H1 (cell line): ENCODE results near the gene RRP1B. TPM values are rescaled to one million over a fixed set of nuclear protein-coding genes. Genes with fewer than 3 reads are reported as not detected.

Experiments
- CTCF ChIA-PET: fragments of 300-600 bp; sonication (Branson Sonifier 250); formaldehyde crosslinking; loops from one replicate; lab custom pipeline; 2021; ENCODE audit not compliant: partially characterized antibody; lab: Charles Lee
- POLR2A ChIA-PET: fragments of 300-600 bp; sonication (Branson Sonifier 250); formaldehyde crosslinking; loops from one replicate; lab custom pipeline; 2021; ENCODE audit warnings: inconsistent platforms; ENCODE audit not compliant: partially characterized antibody; lab: Charles Lee
- DNase-seq, 2 experiments: peaks; one replicate each; pipeline versions ENCODE4 v3.0.0 to v3.0.0-alpha.2; 2010 to 2022; ENCODE audit warnings: low spot score in 2 of 2, low read depth in 1 of 2, mixed read lengths in 1 of 2
- FAIRE-seq: peaks from 2 replicates; lab custom pipeline; 2011; peaks lifted over from hg19 to GRCh38; lab: Jason Lieb, UNC
- H2AFZ ChIP-seq: 2 replicates; pipeline ENCODE4 v1.8.1; 2012; ENCODE audit warnings: low read length, inconsistent platforms
- H2AK5ac ChIP-seq: 2 replicates; pipeline ENCODE4 v1.6.1; 2013; ENCODE audit warnings: low read depth, low read length
- H2BK120ac ChIP-seq: replicated peaks from 2 replicates; pipeline ENCODE3; 2013; ENCODE audit warnings: low read depth, low read length, inconsistent platforms
- H2BK12ac ChIP-seq: 2 replicates; pipeline ENCODE4 v1.6.1; 2013; ENCODE audit warnings: low read depth, low read length
- H2BK15ac ChIP-seq: 2 replicates; pipeline ENCODE4 v1.6.1; 2013; ENCODE audit warnings: low read length
- H2BK20ac ChIP-seq: 2 replicates; pipeline ENCODE4 v1.6.1; 2013; ENCODE audit warnings: low read length
- H2BK5ac ChIP-seq: 2 replicates; pipeline ENCODE4 v1.6.1; 2013; ENCODE audit warnings: low read depth, low read length
- H3K14ac ChIP-seq: 2 replicates; pipeline ENCODE4 v1.6.1; 2013; ENCODE audit warnings: inconsistent platforms; ENCODE audit not compliant: insufficient read length
- H3K18ac ChIP-seq: 2 replicates; pipeline ENCODE4 v1.6.1; 2013; ENCODE audit warnings: low read length; ENCODE audit errors: extremely low read depth
- H3K23ac ChIP-seq: 2 replicates; pipeline ENCODE4 v1.6.1; 2013; ENCODE audit warnings: inconsistent platforms; ENCODE audit not compliant: insufficient read length
- H3K23me2 ChIP-seq: 2 replicates; pipeline ENCODE4 v1.6.1; 2013; ENCODE audit warnings: low read depth, low read length
- H3K27ac ChIP-seq: 2 replicates; pipeline ENCODE4 v1.6.1; 2011; ENCODE audit warnings: low read depth, low read length, inconsistent platforms
- H3K27me3 ChIP-seq, 4 experiments: replicated peaks in 1 of 4; 1 replicate in 1 of 4; 2 replicates in 3 of 4; pipeline versions ENCODE4 v1.6.1 to v1.8.1; 2011 to 2013; ENCODE audit warnings: low read length in 3 of 4, mild to moderate bottlenecking in 3 of 4, inconsistent platforms in 2 of 4, mixed read lengths in 2 of 4, moderate library complexity in 1 of 4; ENCODE audit not compliant: control insufficient read depth in 3 of 4, insufficient read depth in 3 of 4; ENCODE audit errors: extremely low read depth in 1 of 4
- H3K36me3 ChIP-seq, 4 experiments: 2 replicates each; pipeline versions ENCODE4 v1.6.1 to v1.8.1; 2011 to 2013; ENCODE audit warnings: mild to moderate bottlenecking in 4 of 4, low read length in 3 of 4, moderate library complexity in 2 of 4, control low read depth in 1 of 4, inconsistent platforms in 1 of 4; ENCODE audit not compliant: insufficient read depth in 4 of 4, control insufficient read depth in 2 of 4
- H3K4ac ChIP-seq: replicated peaks from 2 replicates; pipeline ENCODE3; 2013; ENCODE audit warnings: low read length, low read depth, mixed read lengths, inconsistent platforms; ENCODE audit not compliant: insufficient read length
- H3K4me1 ChIP-seq, 4 experiments: replicated peaks in 1 of 4; 1 replicate in 1 of 4; 2 replicates in 3 of 4; pipeline versions ENCODE4 v1.6.1 to v1.8.1; 2011 to 2013; ENCODE audit warnings: low read length in 3 of 4, inconsistent platforms in 2 of 4, mixed read lengths in 1 of 4; ENCODE audit not compliant: insufficient read depth in 4 of 4, control insufficient read depth in 3 of 4
- H3K4me2 ChIP-seq, 2 experiments: 2 replicates each; pipeline versions ENCODE4 v1.6.1 to v1.8.1; 2011 to 2013; ENCODE audit warnings: low read depth in 2 of 2, low read length in 2 of 2, control low read depth in 1 of 2, inconsistent platforms in 1 of 2, mild to moderate bottlenecking in 1 of 2; ENCODE audit not compliant: insufficient read depth in 1 of 2
- H3K4me3 ChIP-seq, 4 experiments: fragments of 200-600, 300-600 bp in 1 of 4; sonication (generic), shearing (Covaris generic), sonication (Bioruptor Twin) in 1 of 4; 2 replicates each; pipeline versions ENCODE4 v1.5.1 to v1.8.1; 2011 to 2016; ENCODE audit warnings: low read length in 4 of 4, low read depth in 3 of 4, control low read depth in 2 of 4, inconsistent platforms in 2 of 4, mild to moderate bottlenecking in 2 of 4, mixed read lengths in 1 of 4, moderate library complexity in 1 of 4; ENCODE audit not compliant: insufficient read depth in 2 of 4; ENCODE audit errors: extremely low read depth in 1 of 4
- H3K56ac ChIP-seq: replicated peaks from 2 replicates; pipeline ENCODE3; 2013; ENCODE audit warnings: low read depth, mild to moderate bottlenecking, mixed read lengths, low read length, inconsistent platforms; ENCODE audit not compliant: insufficient read length
- H3K79me1 ChIP-seq: 2 replicates; pipeline ENCODE4 v1.6.1; 2013; ENCODE audit warnings: low read depth, low read length, control low read depth
- H3K79me2 ChIP-seq, 2 experiments: 2 replicates each; pipeline versions ENCODE4 v1.6.1 to v1.8.1; 2012 to 2013; ENCODE audit warnings: low read length in 2 of 2, mild to moderate bottlenecking in 2 of 2, inconsistent platforms in 1 of 2; ENCODE audit not compliant: insufficient read depth in 2 of 2, control insufficient read depth in 1 of 2
- H3K9ac ChIP-seq, 4 experiments: replicated peaks in 1 of 4; 1 replicate in 1 of 4; 2 replicates in 3 of 4; pipeline versions ENCODE4 v1.6.1 to v1.8.1; 2011 to 2013; ENCODE audit warnings: low read depth in 3 of 4, low read length in 3 of 4, control low read depth in 2 of 4, mild to moderate bottlenecking in 2 of 4, moderate library complexity in 2 of 4, inconsistent platforms in 1 of 4; ENCODE audit errors: extremely low read depth in 1 of 4
- H3K9me3 ChIP-seq, 2 experiments: 2 replicates each; pipeline versions ENCODE4 v1.6.1 to v1.8.1; 2012 to 2013; ENCODE audit warnings: mild to moderate bottlenecking in 2 of 2, moderate library complexity in 2 of 2, control low read depth in 1 of 2, inconsistent platforms in 1 of 2, low read depth in 1 of 2, low read length in 1 of 2, mixed read lengths in 1 of 2; ENCODE audit not compliant: insufficient read depth in 2 of 2
- H4K20me1 ChIP-seq, 2 experiments: replicated peaks in 1 of 2; 2 replicates each; pipeline versions ENCODE3 to v1.8.1; 2011 to 2013; ENCODE audit warnings: inconsistent platforms in 2 of 2, low read length in 2 of 2, mild to moderate bottlenecking in 1 of 2; ENCODE audit not compliant: insufficient read depth in 2 of 2, control insufficient read depth in 1 of 2
- H4K5ac ChIP-seq: 2 replicates; pipeline ENCODE4 v1.6.1; 2013; ENCODE audit warnings: low read length, low read depth, mixed read lengths, inconsistent platforms; ENCODE audit not compliant: insufficient read length
- H4K8ac ChIP-seq: 2 replicates; pipeline ENCODE4 v1.8.0; 2013; ENCODE audit warnings: mild to moderate bottlenecking, moderate library complexity, low read length, inconsistent platforms; ENCODE audit not compliant: insufficient read depth; ENCODE audit errors: extremely low read depth
- H4K91ac ChIP-seq: replicated peaks from 2 replicates; pipeline ENCODE3; 2013; ENCODE audit warnings: low read length, mixed read lengths, inconsistent platforms; ENCODE audit not compliant: insufficient read length
- CBX5 ChIP-seq: fragments of 300-800, 300-1000 bp; sonication (generic); IDR thresholded peaks from 2 replicates; pipeline ENCODE4 v1.7.1; 2016; ENCODE audit warnings: antibody characterized with exemption, low read length, low read depth
- CREB1 ChIP-seq: IDR thresholded peaks from 2 replicates; pipeline ENCODE4 v1.6.1; 2012; ENCODE audit warnings: inconsistent platforms
- EP300 ChIP-seq, 2 experiments: IDR thresholded peaks; 1 replicate in 1 of 2; 2 replicates in 1 of 2; pipeline ENCODE4 v1.6.1; 2011 to 2012; ENCODE audit warnings: low read depth in 2 of 2, low read length in 2 of 2, mild to moderate bottlenecking in 2 of 2, borderline replicate concordance in 1 of 2, inconsistent platforms in 1 of 2, moderate library complexity in 1 of 2
- GABPA ChIP-seq: IDR thresholded peaks from 2 replicates; pipeline ENCODE4 v1.6.1; 2011; ENCODE audit warnings: mild to moderate bottlenecking, low read length, moderate library complexity, borderline replicate concordance; ENCODE audit not compliant: insufficient read depth
- HDAC2 ChIP-seq, 2 experiments: fragments of 300-600 bp in 1 of 2; sonication (generic) in 1 of 2; IDR thresholded peaks; 2 replicates each; pipeline ENCODE4 v1.6.1; 2011 to 2012; ENCODE audit warnings: low read depth in 2 of 2, low read length in 2 of 2, mild to moderate bottlenecking in 2 of 2, moderate library complexity in 2 of 2, borderline replicate concordance in 1 of 2, inconsistent platforms in 1 of 2
- HDAC6 ChIP-seq: IDR thresholded peaks from one replicate; pipeline ENCODE4 v1.7.1; 2012; ENCODE audit warnings: low read depth, mild to moderate bottlenecking, inconsistent platforms, low read length, moderate library complexity
- JUND ChIP-seq: IDR thresholded peaks from 2 replicates; pipeline ENCODE4 v1.6.1; 2011; ENCODE audit warnings: mild to moderate bottlenecking, improper control_type of control experiment, low read length
- MAFK ChIP-seq: IDR thresholded peaks from 2 replicates; pipeline ENCODE4 v1.6.1; 2012; ENCODE audit warnings: low read depth, mild to moderate bottlenecking, improper control_type of control experiment, low read length
- RBBP5 ChIP-seq: IDR thresholded peaks from 2 replicates; pipeline ENCODE4 v1.7.1; 2012; ENCODE audit warnings: low read depth, mild to moderate bottlenecking, inconsistent platforms, low read length, moderate library complexity, borderline replicate concordance
- SAP30 ChIP-seq: fragments of 300-600 bp; sonication (generic); IDR thresholded peaks from 2 replicates; pipeline ENCODE4 v1.7.1; 2012; ENCODE audit warnings: low read length, moderate library complexity, mild to moderate bottlenecking, inconsistent platforms; ENCODE audit not compliant: insufficient read depth, insufficient replicate concordance
- SRF ChIP-seq: IDR thresholded peaks from 2 replicates; pipeline ENCODE4 v1.6.1; 2011; ENCODE audit warnings: mild to moderate bottlenecking, low read depth, low read length, moderate library complexity
- TAF1 ChIP-seq: IDR thresholded peaks from 2 replicates; pipeline ENCODE4 v1.6.1; 2011; ENCODE audit warnings: mild to moderate bottlenecking, low read depth, low read length
- TCF12 ChIP-seq: IDR thresholded peaks from 2 replicates; pipeline ENCODE4 v1.6.1; 2011; ENCODE audit warnings: low read depth, mild to moderate bottlenecking, low read length
- WGBS, 2 experiments: shearing (Covaris generic) in 1 of 2; methylation state at CpG; one replicate each; pipeline versions ENCODE4 v1.1.6 to v1.1.7; 2013 to 2015; ENCODE audit warnings: low lambda C conversion rate in 2 of 2, mixed read lengths in 2 of 2, inconsistent platforms in 1 of 2, low coverage in 1 of 2, missing lambda C conversion rate in 1 of 2; ENCODE audit not compliant: insufficient replicate concordance in 2 of 2, insufficient coverage in 1 of 2, insufficient read length in 1 of 2; ENCODE audit errors: extremely low coverage in 1 of 2, missing lambda C conversion rate in 1 of 2; 5-methylcytosine and 5-hydroxymethylcytosine counted together
- polyA plus RNA-seq, 7 experiments: library from polyadenylated mRNA; depleted of rRNA in 3 of 7; stranded (reverse) in 5 of 7; unstranded in 2 of 7; fragments of >200 nt in 5 of 7; fragments of 200-250 nt in 2 of 7; gene quantifications; 1 replicate in 5 of 7; 2 replicates in 1 of 7; 4 replicates in 1 of 7; pipeline versions ENCODE4 v1.2.1 to v1.2.3, GENCODE V29; 2011 to 2013; ENCODE audit warnings: missing spikeins in 2 of 7, mixed read lengths in 2 of 7
- total RNA-seq: library from RNA; stranded (reverse); fragmentation: NEBNext Ultra II Directional; extraction: Animal tissue kit (Norgen Biotek cat#: 25700); gene quantifications from 2 replicates; pipeline ENCODE4 v1.2.1, GENCODE V29; 2021
- TF ChIP-seq, protein P1 (sequence below): IDR thresholded peaks from 2 replicates; pipeline ENCODE4 v1.6.1; 2011; ENCODE audit warnings: low read length, improper control_type of control experiment

Gene RRP1B
- total and polyA plus RNA-seq, 2 of the 8 experiments (the other 6 are each of a cell fraction or from before 2014, with no cell fraction given), result 25.8 to 97.3 TPM

DNA sequence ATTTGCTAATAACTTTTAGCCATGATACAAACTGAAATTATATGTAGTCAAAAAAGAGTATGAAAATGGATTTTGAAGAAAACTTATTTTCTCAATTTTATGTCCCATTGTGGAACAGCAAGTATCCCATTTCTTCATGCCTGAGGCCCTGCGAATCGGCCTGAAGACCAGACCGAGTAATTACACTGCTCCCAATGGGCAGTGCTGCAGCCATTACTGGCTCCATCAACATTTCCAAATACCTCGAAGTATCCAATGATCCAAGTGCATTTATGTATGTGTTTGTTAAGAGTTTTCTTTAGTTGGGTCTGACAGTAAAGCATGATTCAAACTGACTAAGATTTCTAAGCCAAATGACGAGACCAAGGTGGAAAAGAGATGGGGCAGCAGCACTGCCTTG is 44.5 kb upstream of the RRP1B start:
- H3K79me1 ChIP-seq, result no peaks in the 10 kb centered on the region
- H3K9me3 ChIP-seq, result no peaks in the 10 kb centered on the region
- H2BK120ac ChIP-seq, result no peak overlapping the region
- no peak for TF ChIP-seq TAF1
- TF ChIP-seq SRF, result no peak
- TF ChIP-seq CBX5, result no peak
- TF ChIP-seq, protein P1, sequence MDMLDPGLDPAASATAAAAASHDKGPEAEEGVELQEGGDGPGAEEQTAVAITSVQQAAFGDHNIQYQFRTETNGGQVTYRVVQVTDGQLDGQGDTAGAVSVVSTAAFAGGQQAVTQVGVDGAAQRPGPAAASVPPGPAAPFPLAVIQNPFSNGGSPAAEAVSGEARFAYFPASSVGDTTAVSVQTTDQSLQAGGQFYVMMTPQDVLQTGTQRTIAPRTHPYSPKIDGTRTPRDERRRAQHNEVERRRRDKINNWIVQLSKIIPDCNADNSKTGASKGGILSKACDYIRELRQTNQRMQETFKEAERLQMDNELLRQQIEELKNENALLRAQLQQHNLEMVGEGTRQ, result no peak
- TF ChIP-seq HDAC6, result no peak
- TF ChIP-seq HDAC2 (IDR thresholded peaks at IDR 0.05; ENCODE audit: borderline replicate concordance in 1 of 2, low read depth in 2 of 2, low read length in 2 of 2), result no peak
- no peak for TF ChIP-seq CREB1
- no peak for TF ChIP-seq SAP30
- TF ChIP-seq JUND, result no peak
- no peak for TF ChIP-seq GABPA
- TF ChIP-seq TCF12, result no peak
- TF ChIP-seq MAFK, result no peak
- no peak for TF ChIP-seq EP300 (IDR thresholded peaks at IDR 0.05; ENCODE audit: borderline replicate concordance in 1 of 2, low read depth in 2 of 2, low read length in 2 of 2)
- no peak for TF ChIP-seq RBBP5

More for the DNA sequence above, 44.5 kb upstream of the RRP1B start:
- no peaks in the 10 kb centered on the region for H3K36me3 ChIP-seq
- H2BK5ac ChIP-seq, result no peak overlapping the region
- H3K4me3 ChIP-seq, result no peak overlapping the region
- no peaks in the 10 kb centered on the region; the same call in 1 of the 2 replicates for H3K23me2 ChIP-seq
- no peak overlapping the region for H2AK5ac ChIP-seq
- no peak overlapping the region for H3K4me2 ChIP-seq
- no peak overlapping the region for H4K91ac ChIP-seq
- POLR2A ChIA-PET, result no interaction called here
- H3K27me3 ChIP-seq, result no peaks in the 10 kb centered on the region
- FAIRE-seq, result no peak
- no peak overlapping the region for H3K27ac ChIP-seq
- H3K23ac ChIP-seq, result no peak overlapping the region
- no peaks in the 10 kb centered on the region for H3K4me1 ChIP-seq
- WGBS, 2 experiments, result 97% methylated on average over 5 of the region's 5 CpGs; no CpG with 5 or more reads in 1 of the 2 experiments
- H3K56ac ChIP-seq, result no peak overlapping the region
- no peak overlapping the region for H3K14ac ChIP-seq
- no peak overlapping the region for H4K8ac ChIP-seq
- no peaks in the 10 kb centered on the region for H3K79me2 ChIP-seq
- no peak overlapping the region for H2BK20ac ChIP-seq
- no peak overlapping the region for H2AFZ ChIP-seq
- H3K18ac ChIP-seq, result no peak overlapping the region
- CTCF ChIA-PET, result no interaction called here
- no peak overlapping the region for H3K9ac ChIP-seq
- no peak overlapping the region for H3K4ac ChIP-seq
- H2BK12ac ChIP-seq, result no peak overlapping the region
- no peak overlapping the region for H2BK15ac ChIP-seq
- DNase-seq, result no peak
- no peaks in the 10 kb centered on the region for H4K20me1 ChIP-seq
- H4K5ac ChIP-seq, result no peak overlapping the region
